Stimulated activated CD4-positive, alpha-beta T cell treated with anti-CD3 and anti-CD28 coated beads, Interleukin-12 subunit alpha, Interleukin-12 subunit beta, amount 100 ng/mL, for 48 hours (primary cell): ENCODE data around the gene AUTS2.

Experiments used
- DNase-seq, 3 donors: peaks; one replicate each; pipeline ENCODE4 v3.0.0-alpha.2; 2020; ENCODE audit warnings: low read depth in 2 of 3, low spot score in 1 of 3

Gene AUTS2

GRCh38 chr7:70051726-70052125 is 453.5 kb downstream of the AUTS2 start:
- DNase-seq: no peak

- no peak for DNase-seq
These were observed 454.4 kb downstream of the AUTS2 start for GRCh38 chr7:70052691-70053090.

- DNase-seq: no peak
These were observed 455.1 kb downstream of the AUTS2 start for GRCh38 chr7:70053421-70053820.

GRCh38 chr7:70053989-70054388 is 455.7 kb downstream of the AUTS2 start:
- no peak for DNase-seq

- no peak for DNase-seq
These were observed 458.1 kb downstream of the AUTS2 start for GRCh38 chr7:70056363-70056762.

GRCh38 chr7:70060298-70061068 is 462.2 kb downstream of the AUTS2 start:
- no peak for DNase-seq

GRCh38 chr7:70063371-70063770 is 465.1 kb downstream of the AUTS2 start:
- no peak for DNase-seq

GRCh38 chr7:70063927-70064326 is 465.7 kb downstream of the AUTS2 start:
- no peak for DNase-seq

- DNase-seq: no peak
These were observed 468.6 kb downstream of the AUTS2 start for GRCh38 chr7:70066844-70067243.

GRCh38 chr7:70068531-70068930 is 470.3 kb downstream of the AUTS2 start:
- no peak for DNase-seq

GRCh38 chr7:70069977-70070376 is 471.7 kb downstream of the AUTS2 start:
- DNase-seq: no peak

- no peak for DNase-seq
These were observed 473.5 kb downstream of the AUTS2 start for GRCh38 chr7:70071766-70072165.

- DNase-seq: no peak
These were observed 473.9 kb downstream of the AUTS2 start for GRCh38 chr7:70072220-70072619.

- DNase-seq: no peak
These were observed 478.1 kb downstream of the AUTS2 start for GRCh38 chr7:70076325-70076724.

GRCh38 chr7:70082099-70082611 is 483.9 kb downstream of the AUTS2 start:
- DNase-seq: no peak

- DNase-seq: no peak
These were observed 493.1 kb downstream of the AUTS2 start for GRCh38 chr7:70091362-70091761.

- no peak for DNase-seq
These were observed 494.3 kb downstream of the AUTS2 start for GRCh38 chr7:70092314-70093204.

GRCh38 chr7:70093205-70093904 is 495.1 kb downstream of the AUTS2 start:
- no peak for DNase-seq

GRCh38 chr7:70094831-70095230 is 496.6 kb downstream of the AUTS2 start:
- no peak for DNase-seq

- no peak for DNase-seq
These were observed 499.4 kb downstream of the AUTS2 start for GRCh38 chr7:70097645-70098044.

- DNase-seq: no peak
These were observed 499.9 kb downstream of the AUTS2 start for GRCh38 chr7:70098133-70098561.
